GM03348 (cell line): Measurements from ENCODE around the gene CDKN1B.
A peak's percentile ranks its signal among the peaks of the same experiment; 100 is the strongest.

Experiments used
- DNase-seq: peaks from one replicate; pipeline ENCODE4 v3.0.0; 2012; ENCODE audit warnings: low spot score

The CDKN1B gene

GRCh38 chr12:12716793-12717585 is at the start of gene CDKN1B:
CDKN1B (plus strand) TSS chr12:12717368; CDS start chr12:12717840, 472 bp downstream.
- peak; percentile 95 for DNase-seq

GRCh38 chr12:12668005-12668404 is 49.2 kb upstream of the CDKN1B start:
- DNase-seq, result no peak

GRCh38 chr12:12669020-12669419 is 48.1 kb upstream of the CDKN1B start:
- no peak for DNase-seq

GRCh38 chr12:12671850-12672660 is 45.1 kb upstream of the CDKN1B start:
- DNase-seq, result peak; percentile 13

GRCh38 chr12:12673296-12673695 is 43.9 kb upstream of the CDKN1B start:
- no peak for DNase-seq

- DNase-seq, result no peak
Observed at GRCh38 chr12:12676605-12677004, 40.6 kb upstream of the CDKN1B start.

- no peak for DNase-seq
Observed at GRCh38 chr12:12681061-12681765, 36.0 kb upstream of the CDKN1B start.

GRCh38 chr12:12682284-12682683 is 34.9 kb upstream of the CDKN1B start:
- DNase-seq, result no peak

- DNase-seq, result no peak
Observed at GRCh38 chr12:12683136-12683697, 34.0 kb upstream of the CDKN1B start.

- DNase-seq, result no peak
Observed at GRCh38 chr12:12683725-12684124, 33.4 kb upstream of the CDKN1B start.

GRCh38 chr12:12684375-12685106 is 32.6 kb upstream of the CDKN1B start:
- peak; percentile 40 for DNase-seq

- DNase-seq, result no peak
Observed at GRCh38 chr12:12685305-12685704, 31.9 kb upstream of the CDKN1B start.

GRCh38 chr12:12686472-12686871 is 30.7 kb upstream of the CDKN1B start:
- DNase-seq, result peak; percentile 7

- DNase-seq, result peak; percentile 72
Observed at GRCh38 chr12:12686925-12687324, 30.2 kb upstream of the CDKN1B start.

- no peak for DNase-seq
Observed at GRCh38 chr12:12689647-12690300, 27.4 kb upstream of the CDKN1B start.

GRCh38 chr12:12691549-12691948 is 25.6 kb upstream of the CDKN1B start:
- no peak for DNase-seq

- DNase-seq, result no peak
Observed at GRCh38 chr12:12693111-12693671, 24.0 kb upstream of the CDKN1B start.

- peak; percentile 86 for DNase-seq
Observed at GRCh38 chr12:12696562-12697383, 20.4 kb upstream of the CDKN1B start.

GRCh38 chr12:12699345-12699744 is 17.8 kb upstream of the CDKN1B start:
- no peak for DNase-seq

GRCh38 chr12:12700254-12700653 is 16.9 kb upstream of the CDKN1B start:
- DNase-seq, result no peak
